Measurements from ENCODE around the gene EVX1.

EVX1 gene

GRCh38 chr7:27235387-27236311 is 7.0 kb upstream of the EVX1 start:
- no peak for DNase-seq

- no peak for DNase-seq
Observed at GRCh38 chr7:27237735-27238334, 4.8 kb upstream of the EVX1 start.

- DNase-seq, result no peak
Observed at GRCh38 chr7:27238979-27239386, 3.6 kb upstream of the EVX1 start.

GRCh38 chr7:27239387-27240014 is 3.1 kb upstream of the EVX1 start:
- no peak for DNase-seq

- no peak for DNase-seq
Observed at GRCh38 chr7:27240015-27240731, 2.4 kb upstream of the EVX1 start.

GRCh38 chr7:27241189-27242056 is 1.2 kb upstream of the EVX1 start:
- DNase-seq, result no peak

GRCh38 chr7:27242154-27242553 is 448 bp upstream of the EVX1 start:
- DNase-seq, result no peak

- no peak for DNase-seq
Observed at GRCh38 chr7:27243340-27244163, 950 bp downstream of the EVX1 start.

GRCh38 chr7:27244488-27245123 is 2.0 kb downstream of the EVX1 start:
- DNase-seq, result no peak

- DNase-seq, result no peak
Observed at GRCh38 chr7:27245124-27245797, 2.7 kb downstream of the EVX1 start.

GRCh38 chr7:27245798-27246691 is 3.4 kb downstream of the EVX1 start:
- no peak for DNase-seq

GRCh38 chr7:27247000-27247399 is 4.4 kb downstream of the EVX1 start:
- no peak for DNase-seq

GRCh38 chr7:27247452-27248426 is 5.1 kb downstream of the EVX1 start:
- DNase-seq, result no peak

GRCh38 chr7:27248427-27248806 is 5.8 kb downstream of the EVX1 start:
- no peak for DNase-seq

GRCh38 chr7:27248911-27249723 is 6.5 kb downstream of the EVX1 start:
- no peak for DNase-seq

- DNase-seq, result no peak
Observed at GRCh38 chr7:27249724-27250556, 7.3 kb downstream of the EVX1 start.
